WI38 (cell line): ENCODE data around the gene DCLK1.

Experiments used
- H3K4me3 ChIP-seq: 2 replicates; pipeline ENCODE4 v1.5.1; 2011; ENCODE audit warnings: low read depth, mild to moderate bottlenecking, control low read depth, low read length
- TF ChIP-seq, protein P1 (sequence below): IDR thresholded peaks from 2 replicates; pipeline ENCODE4 v1.5.1; 2012; ENCODE audit warnings: low read depth, mild to moderate bottlenecking, control low read depth, low read length

The DCLK1 gene

DNA sequence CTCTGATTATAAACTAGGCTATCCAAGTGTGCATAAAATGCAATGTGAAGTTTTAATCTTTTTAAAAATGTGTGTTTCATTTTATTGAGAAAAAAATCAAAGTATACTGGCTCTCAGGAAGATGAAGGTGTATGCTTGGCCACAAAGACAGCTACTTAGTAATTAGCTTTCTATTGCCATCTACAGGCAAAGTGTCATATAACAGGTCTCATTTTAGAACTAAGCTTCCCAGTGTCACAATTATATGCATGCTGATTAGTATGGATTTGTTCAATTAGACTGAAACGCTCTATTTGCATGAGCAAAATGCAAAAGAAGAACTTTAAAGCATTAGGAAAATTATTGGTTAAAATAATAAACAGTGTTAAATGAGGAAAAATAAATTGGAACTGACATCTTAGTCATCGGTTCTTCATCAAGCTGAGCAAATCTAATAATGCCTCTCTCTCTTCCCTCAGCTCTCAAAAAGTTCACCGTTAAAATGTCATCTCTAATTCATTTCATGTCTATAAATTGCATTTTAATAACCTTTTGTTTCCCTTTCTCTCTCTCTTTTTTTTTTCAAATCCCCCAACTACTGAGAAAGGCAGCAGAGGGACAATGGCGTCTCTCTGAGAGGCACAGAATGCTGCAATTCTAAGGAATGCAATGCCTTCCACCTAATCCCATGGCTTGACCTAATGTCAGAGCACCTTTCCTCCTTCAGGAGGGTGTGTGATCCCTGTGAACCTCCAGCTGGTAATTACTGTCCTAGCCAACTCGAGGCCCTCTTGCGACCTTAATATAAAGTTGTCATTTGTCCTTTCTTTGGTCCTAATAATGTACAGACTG is 341.6 kb downstream of the DCLK1 start:
- TF ChIP-seq, protein P1, sequence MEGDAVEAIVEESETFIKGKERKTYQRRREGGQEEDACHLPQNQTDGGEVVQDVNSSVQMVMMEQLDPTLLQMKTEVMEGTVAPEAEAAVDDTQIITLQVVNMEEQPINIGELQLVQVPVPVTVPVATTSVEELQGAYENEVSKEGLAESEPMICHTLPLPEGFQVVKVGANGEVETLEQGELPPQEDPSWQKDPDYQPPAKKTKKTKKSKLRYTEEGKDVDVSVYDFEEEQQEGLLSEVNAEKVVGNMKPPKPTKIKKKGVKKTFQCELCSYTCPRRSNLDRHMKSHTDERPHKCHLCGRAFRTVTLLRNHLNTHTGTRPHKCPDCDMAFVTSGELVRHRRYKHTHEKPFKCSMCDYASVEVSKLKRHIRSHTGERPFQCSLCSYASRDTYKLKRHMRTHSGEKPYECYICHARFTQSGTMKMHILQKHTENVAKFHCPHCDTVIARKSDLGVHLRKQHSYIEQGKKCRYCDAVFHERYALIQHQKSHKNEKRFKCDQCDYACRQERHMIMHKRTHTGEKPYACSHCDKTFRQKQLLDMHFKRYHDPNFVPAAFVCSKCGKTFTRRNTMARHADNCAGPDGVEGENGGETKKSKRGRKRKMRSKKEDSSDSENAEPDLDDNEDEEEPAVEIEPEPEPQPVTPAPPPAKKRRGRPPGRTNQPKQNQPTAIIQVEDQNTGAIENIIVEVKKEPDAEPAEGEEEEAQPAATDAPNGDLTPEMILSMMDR, result no peak
- H3K4me3 ChIP-seq, result no peak overlapping the region

DNA sequence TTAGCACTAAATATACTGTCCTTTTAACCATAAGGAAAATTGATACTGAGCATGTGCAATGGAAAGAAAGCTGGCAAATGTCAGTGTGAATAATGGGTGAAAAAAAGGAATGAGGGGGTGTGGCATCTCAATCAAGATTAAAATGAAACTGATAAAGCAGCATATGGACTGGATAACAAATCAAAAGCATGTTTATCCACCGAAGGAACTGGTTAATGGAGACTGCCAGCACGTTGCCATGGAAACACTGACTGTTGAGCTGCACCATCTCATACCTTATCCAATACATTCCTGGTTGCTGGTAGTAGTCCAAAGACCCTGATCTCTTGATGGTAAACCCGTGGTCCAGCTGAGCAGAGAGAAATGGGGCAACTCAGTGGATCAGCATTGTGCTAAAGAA is 343.2 kb downstream of the DCLK1 start:
- no peak overlapping the region for H3K4me3 ChIP-seq
- TF ChIP-seq, protein P1, result no peak

DNA sequence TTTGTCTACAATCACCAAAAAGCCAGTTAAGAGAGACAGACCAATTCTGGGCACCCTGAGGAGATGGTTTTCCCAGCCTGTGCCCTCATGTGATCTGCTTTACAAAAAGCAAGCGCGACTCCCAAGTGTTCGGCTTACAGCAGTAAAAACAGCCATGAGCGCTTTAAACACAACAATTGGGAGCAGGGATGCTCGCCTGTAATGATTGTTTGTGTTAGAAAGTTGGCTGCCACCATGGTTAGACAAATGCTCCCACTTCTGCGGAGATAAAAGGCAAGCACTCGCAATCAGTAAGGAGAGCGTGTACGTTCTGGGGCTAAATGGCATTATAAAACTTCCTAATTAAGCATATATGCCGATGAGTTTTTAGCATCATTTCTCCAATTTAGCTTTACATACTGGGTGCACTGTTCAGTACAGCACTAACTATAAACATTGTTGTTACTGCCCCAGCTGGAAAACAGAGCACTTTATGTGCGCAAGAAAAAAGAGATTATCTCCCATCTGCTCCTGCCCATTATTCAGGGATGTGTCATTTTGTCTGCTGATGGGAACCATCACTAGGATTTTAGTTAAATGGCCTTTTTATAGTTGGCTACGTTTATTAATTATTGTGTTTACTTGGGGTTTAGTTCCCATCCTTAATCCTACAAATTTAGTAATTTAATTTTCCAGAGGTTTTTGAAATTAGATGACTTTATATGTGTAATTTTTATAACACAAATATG is 345.4 kb downstream of the DCLK1 start:
- H3K4me3 ChIP-seq, result no peak overlapping the region
- TF ChIP-seq, protein P1, result no peak

DNA sequence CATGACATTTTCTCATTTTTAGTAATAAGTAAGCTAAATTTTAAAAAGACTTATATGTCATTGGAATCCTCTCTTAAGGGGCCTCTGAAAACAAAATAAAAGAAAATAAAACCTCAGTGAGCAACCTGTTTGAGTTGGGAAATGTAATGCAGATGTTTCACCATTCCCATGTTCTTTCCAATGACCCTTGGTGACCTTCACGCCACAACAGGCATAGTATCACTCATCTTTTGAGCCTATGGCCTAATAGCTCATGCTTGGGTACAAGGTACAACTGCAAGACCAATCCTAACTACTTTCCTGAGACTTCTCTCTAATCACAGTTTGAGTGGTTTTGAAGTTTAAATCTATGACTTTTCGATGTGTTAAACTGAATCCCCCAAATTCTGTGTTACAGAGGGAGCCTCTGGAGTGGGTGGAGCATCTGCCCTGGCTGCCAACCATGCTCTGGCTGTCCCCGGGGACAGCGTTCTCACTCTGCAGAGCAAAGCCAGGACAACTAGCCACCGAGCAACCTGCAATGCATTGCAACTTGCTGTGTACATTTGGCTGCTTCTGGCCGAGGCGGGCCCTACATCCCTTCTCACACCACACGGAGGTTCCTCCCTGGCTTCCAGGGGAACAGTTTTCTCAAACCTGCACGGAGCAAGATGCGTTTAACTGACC is 346.8 kb downstream of the DCLK1 start:
- H3K4me3 ChIP-seq, result no peak overlapping the region
- TF ChIP-seq, protein P1, result no peak

DNA sequence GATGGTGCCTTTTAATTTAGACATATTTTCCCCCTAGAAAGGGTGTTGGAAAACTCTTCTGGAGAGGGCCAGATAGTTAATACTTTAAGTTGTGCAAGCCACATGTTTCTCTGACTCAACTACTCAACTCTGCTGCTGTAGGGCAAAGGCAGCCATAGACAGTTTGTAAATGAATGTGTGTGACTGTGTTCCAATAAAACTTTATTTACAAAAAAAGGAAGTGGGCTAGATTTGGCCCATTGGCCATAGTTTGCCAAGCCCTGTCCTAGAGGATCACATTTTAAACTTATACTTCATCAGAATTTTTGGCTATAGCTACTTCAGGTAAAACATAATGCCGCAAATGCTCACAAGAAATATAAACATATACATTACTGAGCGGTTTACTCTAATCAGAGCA is 348.4 kb downstream of the DCLK1 start:
- H3K4me3 ChIP-seq, result no peak overlapping the region
- TF ChIP-seq, protein P1, result no peak

DNA sequence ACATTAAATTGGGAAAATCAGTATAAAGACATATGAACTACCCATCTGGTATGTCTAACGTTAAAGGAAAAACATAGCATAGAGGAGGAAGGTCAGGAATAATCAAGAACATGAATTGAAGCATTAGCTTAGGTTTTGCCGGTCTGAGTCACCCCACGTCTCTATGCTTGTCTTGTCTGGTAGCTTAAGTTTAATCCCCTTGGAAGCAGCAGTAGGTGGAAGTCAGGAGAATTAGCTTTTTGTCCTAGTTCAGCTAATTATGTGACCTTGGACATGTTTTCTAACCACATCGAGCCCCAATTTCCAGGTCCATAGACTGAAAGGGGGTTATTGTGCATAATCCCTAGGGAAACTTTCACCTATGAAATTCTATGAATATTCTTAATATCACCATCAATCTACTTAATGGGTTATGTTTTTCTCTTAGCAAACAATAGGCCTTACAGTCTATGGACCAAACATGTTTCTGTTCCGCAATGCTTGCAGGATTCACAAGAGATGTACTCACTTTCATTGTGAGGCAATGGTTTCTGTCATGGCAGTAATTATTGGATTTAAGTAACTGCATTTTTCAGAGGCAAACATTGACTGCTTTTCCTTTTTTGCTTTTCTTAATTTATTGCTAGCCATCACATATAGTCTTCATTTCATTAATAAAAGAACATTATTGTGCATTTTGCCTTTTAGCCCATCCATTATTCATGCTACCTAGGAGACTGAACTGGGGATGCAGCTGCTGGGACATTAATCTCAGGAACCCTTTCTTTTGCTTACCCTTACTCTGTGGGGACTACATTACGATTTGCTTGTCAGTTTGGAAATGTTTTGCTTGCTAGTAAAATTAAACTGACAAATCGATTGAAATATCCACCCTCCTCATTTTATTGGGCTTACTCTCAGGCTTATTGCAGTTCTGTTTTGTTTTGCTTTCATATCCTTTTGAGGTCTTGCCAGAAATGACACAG is 349.9 kb downstream of the DCLK1 start:
- H3K4me3 ChIP-seq, result no peak overlapping the region
- TF ChIP-seq, protein P1, result no peak
